SU-DHL-6 (cell line): ENCODE results near the gene SLC5A6.

Experiments
- CTCF ChIP-seq: fragments of 200-600 bp; sonication (generic); IDR thresholded peaks from one replicate; pipeline ENCODE4 v1.5.1; 2017; ENCODE audit warnings: antibody characterized with exemption, mild to moderate bottlenecking, low read length, moderate library complexity; ENCODE audit not compliant: insufficient read depth, poor library complexity, severe bottlenecking
- EZH2phosphoT487 ChIP-seq: fragments of 200-600 bp; sonication (generic), shearing (Covaris generic); conservative IDR thresholded peaks from 2 replicates; pipeline ENCODE4 v1.6.1; 2018; ENCODE audit warnings: mild to moderate bottlenecking, antibody characterized with exemption, low read length, moderate library complexity, mixed read lengths

DNA sequence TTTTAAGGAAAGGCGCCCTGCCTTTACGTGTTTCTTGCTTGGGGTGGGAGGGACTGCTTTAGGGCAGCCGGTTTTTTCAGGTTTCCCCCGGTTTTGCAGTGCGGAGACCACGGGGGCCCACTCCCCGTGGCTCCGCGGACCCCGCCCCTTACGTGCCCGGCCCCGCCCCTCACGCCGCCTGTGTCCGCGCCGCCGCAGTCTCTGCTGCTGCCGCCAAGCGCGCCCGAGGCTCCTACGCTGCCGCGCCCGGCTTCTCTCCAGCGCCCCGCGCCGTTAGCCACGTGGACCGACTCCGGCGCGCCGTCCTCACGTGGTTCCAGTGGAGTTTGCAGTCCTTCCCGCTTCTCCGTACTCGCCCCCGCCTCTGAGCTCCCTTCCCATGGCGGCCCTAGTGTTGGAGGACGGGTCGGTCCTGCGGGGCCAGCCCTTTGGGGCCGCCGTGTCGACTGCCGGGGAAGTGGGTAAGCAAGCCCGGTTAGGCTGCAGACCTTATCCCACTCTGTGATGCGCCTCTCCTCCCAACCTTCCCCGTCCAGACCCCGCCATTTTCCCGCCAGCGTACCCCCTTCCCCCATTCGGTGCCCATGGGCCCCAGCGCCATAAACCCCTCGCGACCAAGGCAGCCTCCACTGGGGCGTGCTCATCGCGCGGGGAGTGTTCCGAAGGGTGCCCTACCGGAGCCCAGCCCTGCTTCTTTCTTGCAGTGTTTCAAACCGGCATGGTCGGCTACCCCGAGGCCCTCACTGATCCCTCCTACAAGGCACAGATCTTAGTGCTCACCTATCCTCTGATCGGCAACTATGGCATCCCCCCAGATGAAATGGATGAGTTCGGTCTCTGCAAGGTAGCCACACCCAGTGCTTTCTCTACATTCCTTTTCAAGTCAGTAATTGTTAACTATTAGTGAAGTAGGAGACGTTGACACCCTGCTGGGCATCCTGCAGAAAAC lies 5.4 kb upstream of the SLC5A6 start, which contains the start of gene CAD:
- TF ChIP-seq CTCF (no peak), EZH2phosphoT487 (no peak)
